Endothelial cell of umbilical vein (primary cell): ENCODE data around the gene SLC66A2. TPM values are rescaled to one million over a fixed set of nuclear protein-coding genes. Genes with fewer than 3 reads are reported as not detected.

Experiments used
- polyA plus RNA-seq, 4 experiments: library from polyadenylated mRNA; depleted of rRNA in 3 of 4; stranded (reverse) in 3 of 4; unstranded in 1 of 4; fragments of >200 nt; gene quantifications; 2 replicates each; pipeline versions ENCODE4 v1.2.1 to v1.2.3, GENCODE V29; 2011 to 2012; ENCODE audit warnings: missing spikeins in 1 of 4
- total RNA-seq: library from RNA; stranded (reverse); gene quantifications from 2 replicates; pipeline ENCODE4 v1.2.3, GENCODE V29; 2021

The SLC66A2 gene
- total and polyA plus RNA-seq, 2 donors (not counting 3 experiments of a cell fraction or from before 2014, with no cell fraction given) = 32.5 to 37.1 TPM

Other genes with a start within 250 kb of the SLC66A2 start
- not detected in 2 replicates for gene KCNG2, start 153.7 kb downstream of the SLC66A2 start, total RNA-seq
- not detected in 2 replicates for gene KCNG2, start 153.7 kb downstream of the SLC66A2 start, polyA plus RNA-seq
- gene HSBP1L1, start 13.0 kb upstream of the SLC66A2 start, total RNA-seq = 3.7 and 5.2 TPM in 2 replicates
- 5.6 and 7.1 TPM in 2 replicates for gene HSBP1L1, start 13.0 kb upstream of the SLC66A2 start, polyA plus RNA-seq
- gene TXNL4A, start 36.9 kb upstream of the SLC66A2 start, total RNA-seq = 147 and 148 TPM in 2 replicates
- 142 and 172 TPM in 2 replicates for gene TXNL4A, start 36.9 kb upstream of the SLC66A2 start, polyA plus RNA-seq
- 30.5 and 34.8 TPM in 2 replicates for gene RBFA, start 82.8 kb upstream of the SLC66A2 start, total RNA-seq
- gene RBFA, start 82.8 kb upstream of the SLC66A2 start, polyA plus RNA-seq = 26.8 and 27.4 TPM in 2 replicates
- gene ADNP2, start 157.6 kb upstream of the SLC66A2 start, total RNA-seq = 19.8 and 20.6 TPM in 2 replicates
- 8.5 and 10.2 TPM in 2 replicates for gene ADNP2, start 157.6 kb upstream of the SLC66A2 start, polyA plus RNA-seq